ENCODE data around the gene ALAS1.

The ALAS1 gene

DNA sequence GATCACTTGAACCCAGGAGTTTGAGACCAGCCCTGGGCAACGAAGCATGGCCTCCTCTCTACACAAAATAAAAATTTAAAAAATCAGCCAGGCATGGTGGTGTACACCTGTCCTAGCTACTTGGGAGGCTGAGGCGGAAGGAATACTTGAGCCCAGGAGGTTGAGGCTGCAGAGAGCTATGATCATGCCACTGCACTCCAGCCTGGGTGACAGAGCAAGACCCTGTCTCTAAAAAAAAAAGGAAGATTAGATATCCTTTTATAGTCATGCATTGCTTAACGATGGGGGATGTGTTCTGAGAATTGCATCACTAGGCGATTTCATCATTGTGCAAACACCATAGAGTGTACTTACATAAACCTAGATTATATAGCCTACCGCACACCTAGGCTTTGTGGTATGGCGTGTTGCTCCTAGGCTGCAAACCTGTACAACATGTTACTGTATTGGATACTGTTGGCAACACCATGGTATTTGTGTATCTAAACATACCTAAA, 12.6 kb downstream of the ALAS1 start:
- H3K27ac ChIP-seq (ENCODE audit: insufficient read depth, low read depth, low read length, poor library complexity, severe bottlenecking), result no peak overlapping the region
- no peaks in the 10 kb centered on the region for H3K27me3 ChIP-seq (ENCODE audit: control insufficient read depth, insufficient read depth, low read length, poor library complexity, severe bottlenecking)
- no peaks in the 10 kb centered on the region for H3K4me1 ChIP-seq (ENCODE audit: control insufficient read depth, insufficient read depth, low read length)
- WGBS, 2 experiments, result 93 to 94% methylated on average over 5 to 6 of the region's 6 CpGs
- H3K9me3 ChIP-seq (ENCODE audit: control insufficient read depth, low read length), result no peaks in the 10 kb centered on the region
- peaks cover 81% of the 10 kb centered on the region for H3K36me3 ChIP-seq (ENCODE audit: control insufficient read depth, insufficient read depth, low read length)
- no peak overlapping the region for H3K4me3 ChIP-seq (ENCODE audit: insufficient read depth, low read depth, low read length)

DNA sequence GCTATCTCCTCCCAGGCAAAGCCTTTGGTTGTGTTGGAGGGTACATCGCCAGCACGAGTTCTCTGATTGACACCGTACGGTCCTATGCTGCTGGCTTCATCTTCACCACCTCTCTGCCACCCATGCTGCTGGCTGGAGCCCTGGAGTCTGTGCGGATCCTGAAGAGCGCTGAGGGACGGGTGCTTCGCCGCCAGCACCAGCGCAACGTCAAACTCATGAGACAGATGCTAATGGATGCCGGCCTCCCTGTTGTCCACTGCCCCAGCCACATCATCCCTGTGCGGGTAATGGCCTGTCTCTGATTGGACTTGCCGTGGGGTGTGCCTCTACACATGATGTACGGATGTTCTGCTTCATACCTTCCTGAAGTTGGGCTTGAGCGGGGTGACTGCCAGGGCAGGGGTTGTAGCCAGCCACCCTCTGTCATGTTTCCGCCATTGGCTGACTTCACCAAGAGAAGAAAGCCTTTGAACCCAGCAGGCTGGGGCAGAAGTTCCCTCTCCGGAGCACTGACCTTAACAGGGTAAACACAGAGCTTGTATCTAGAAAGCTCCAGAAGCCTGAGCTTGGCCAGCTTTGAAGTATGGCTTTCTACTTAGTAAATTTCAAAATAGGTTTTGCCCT, 13.4 kb downstream of the ALAS1 start:
- no peaks in the 10 kb centered on the region for H3K9me3 ChIP-seq (ENCODE audit: control insufficient read depth, low read length)
- H3K36me3 ChIP-seq (ENCODE audit: control insufficient read depth, insufficient read depth, low read length), result peaks cover 73% of the 10 kb centered on the region
- WGBS, 2 experiments, result 96 to 97% methylated on average over 18 of the region's 18 CpGs
- no peak overlapping the region for H3K4me3 ChIP-seq (ENCODE audit: insufficient read depth, low read depth, low read length)
- no peak overlapping the region for H3K27ac ChIP-seq (ENCODE audit: insufficient read depth, low read depth, low read length, poor library complexity, severe bottlenecking)
- H3K27me3 ChIP-seq (ENCODE audit: control insufficient read depth, insufficient read depth, low read length, poor library complexity, severe bottlenecking), result no peaks in the 10 kb centered on the region
- no peaks in the 10 kb centered on the region for H3K4me1 ChIP-seq (ENCODE audit: control insufficient read depth, insufficient read depth, low read length)

DNA sequence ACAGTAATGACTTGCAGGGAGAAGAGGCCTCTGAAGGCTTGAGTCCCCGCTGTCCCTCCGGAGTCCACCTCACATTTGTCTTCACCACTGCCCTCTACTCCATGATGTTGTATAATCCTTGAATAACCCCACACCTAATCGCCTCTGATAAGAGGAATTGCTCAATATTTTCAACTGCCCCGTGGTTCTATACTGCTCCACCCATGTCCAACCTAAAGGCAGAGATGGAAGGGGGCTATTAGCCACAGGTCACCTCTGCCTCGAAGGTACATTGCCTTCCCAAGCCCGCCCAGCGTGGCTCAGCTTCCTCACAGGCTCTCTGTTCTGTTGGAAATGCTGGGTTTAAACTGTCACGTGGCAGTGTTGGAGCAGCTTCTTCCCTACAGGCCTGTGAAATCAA, 15.0 kb downstream of the ALAS1 start:
- no peak overlapping the region for H3K27ac ChIP-seq (ENCODE audit: insufficient read depth, low read depth, low read length, poor library complexity, severe bottlenecking)
- no peaks in the 10 kb centered on the region for H3K27me3 ChIP-seq (ENCODE audit: control insufficient read depth, insufficient read depth, low read length, poor library complexity, severe bottlenecking)
- H3K36me3 ChIP-seq (ENCODE audit: control insufficient read depth, insufficient read depth, low read length), result peaks cover 62% of the 10 kb centered on the region
- no peak overlapping the region for H3K4me3 ChIP-seq (ENCODE audit: insufficient read depth, low read depth, low read length)
- 86 to 90% methylated on average over 8 of the region's 8 CpGs for WGBS, 2 experiments
- no peaks in the 10 kb centered on the region for H3K9me3 ChIP-seq (ENCODE audit: control insufficient read depth, low read length)
- H3K4me1 ChIP-seq (ENCODE audit: control insufficient read depth, insufficient read depth, low read length), result no peaks in the 10 kb centered on the region

DNA sequence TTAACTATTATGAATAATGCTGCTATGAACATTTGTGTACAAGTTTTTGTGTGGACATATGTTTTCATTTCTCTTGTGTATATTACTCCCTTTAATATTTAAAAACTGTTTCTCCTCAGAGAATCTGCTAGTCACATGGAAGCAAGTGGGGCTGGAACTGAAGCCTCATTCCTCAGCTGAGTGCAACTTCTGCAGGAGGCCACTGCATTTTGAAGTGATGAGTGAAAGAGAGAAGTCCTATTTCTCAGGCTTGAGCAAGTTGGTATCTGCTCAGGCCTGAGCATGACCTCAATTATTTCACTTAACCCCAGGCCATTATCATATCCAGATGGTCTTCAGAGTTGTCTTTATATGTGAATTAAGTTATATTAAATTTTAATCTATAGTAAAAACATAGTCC, 15.9 kb downstream of the ALAS1 start:
- no peaks in the 10 kb centered on the region for H3K27me3 ChIP-seq (ENCODE audit: control insufficient read depth, insufficient read depth, low read length, poor library complexity, severe bottlenecking)
- H3K4me3 ChIP-seq (ENCODE audit: insufficient read depth, low read depth, low read length), result no peak overlapping the region
- H3K4me1 ChIP-seq (ENCODE audit: control insufficient read depth, insufficient read depth, low read length), result no peaks in the 10 kb centered on the region
- no peak overlapping the region for H3K27ac ChIP-seq (ENCODE audit: insufficient read depth, low read depth, low read length, poor library complexity, severe bottlenecking)
- no peaks in the 10 kb centered on the region for H3K9me3 ChIP-seq (ENCODE audit: control insufficient read depth, low read length)
- peaks cover 53% of the 10 kb centered on the region for H3K36me3 ChIP-seq (ENCODE audit: control insufficient read depth, insufficient read depth, low read length)

DNA sequence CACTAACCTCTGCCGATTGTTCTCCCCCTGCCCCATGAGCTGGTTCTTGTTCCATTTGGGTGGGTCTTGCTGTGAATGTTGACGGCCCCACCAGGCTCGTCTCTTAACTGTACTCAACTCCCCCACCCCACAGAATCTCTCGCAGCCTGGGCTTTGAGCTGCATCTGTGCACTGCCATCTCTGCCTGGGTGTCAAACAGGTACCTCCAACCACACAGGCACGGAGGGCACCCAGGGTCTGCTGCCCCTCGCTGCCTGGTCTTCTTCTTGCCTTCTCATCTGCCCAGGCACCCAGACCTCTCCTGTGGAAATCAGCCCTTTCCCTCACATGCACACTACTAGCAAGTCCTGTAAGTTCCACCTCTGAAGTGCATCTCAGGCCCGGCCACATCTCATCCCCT, 17.4 kb downstream of the ALAS1 start:
- Histone ChIP-seq H3K4me3 (ENCODE audit: insufficient read depth, low read depth, low read length) (no peak overlapping the region), H3K4me1 (ENCODE audit: control insufficient read depth, insufficient read depth, low read length) (no peaks in the 10 kb centered on the region), H3K9me3 (ENCODE audit: control insufficient read depth, low read length) (no peaks in the 10 kb centered on the region), H3K27ac (ENCODE audit: insufficient read depth, low read depth, low read length, poor library complexity, severe bottlenecking) (no peak overlapping the region), H3K27me3 (ENCODE audit: control insufficient read depth, insufficient read depth, low read length, poor library complexity, severe bottlenecking) (no peaks in the 10 kb centered on the region), H3K36me3 (ENCODE audit: control insufficient read depth, insufficient read depth, low read length) (peaks cover 40% of the 10 kb centered on the region)
- 94% methylated on average over 7 of the region's 7 CpGs for WGBS, 2 experiments

DNA sequence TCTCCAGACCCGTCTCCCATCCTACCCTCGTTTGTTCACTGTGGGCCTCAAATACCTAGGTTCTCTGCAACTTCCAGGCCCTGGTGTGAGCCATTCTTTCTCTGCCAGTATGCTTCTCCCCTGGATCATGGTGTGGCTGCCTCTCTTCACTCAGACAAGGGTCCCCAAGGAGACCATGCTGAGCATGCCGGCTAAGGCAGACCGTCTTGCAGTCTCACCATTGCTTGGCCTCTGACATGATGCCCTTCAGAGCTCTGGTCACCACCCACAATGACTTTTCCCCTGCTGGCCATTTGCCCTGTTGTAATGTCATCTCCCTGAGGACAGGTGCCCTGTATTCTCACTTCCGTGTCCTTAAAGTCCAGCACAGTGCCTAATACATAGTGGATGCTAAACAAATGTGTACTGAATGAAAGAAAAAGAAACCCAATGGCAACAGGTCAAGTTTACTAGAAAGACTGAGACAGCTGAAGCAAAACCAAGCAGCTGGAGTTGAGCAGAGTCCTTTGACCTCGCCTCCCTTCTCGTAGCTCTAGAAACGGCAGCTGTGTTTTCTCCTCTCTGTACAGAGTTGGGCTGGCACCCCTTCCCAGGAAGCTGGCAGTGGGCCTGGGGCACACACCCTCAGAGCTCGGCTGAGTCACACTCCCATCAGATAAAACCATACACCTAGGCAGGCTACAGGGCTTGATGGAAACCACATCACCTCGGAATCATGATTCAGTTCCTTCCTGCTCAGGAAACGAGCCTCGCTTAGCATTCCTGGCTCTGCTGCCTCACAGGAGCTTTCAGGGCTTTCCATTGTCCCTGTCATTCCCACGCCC, 18.8 kb downstream of the ALAS1 start:
- no peaks in the 10 kb centered on the region for H3K4me1 ChIP-seq (ENCODE audit: control insufficient read depth, insufficient read depth, low read length)
- no peaks in the 10 kb centered on the region for H3K9me3 ChIP-seq (ENCODE audit: control insufficient read depth, low read length)
- peaks cover 29% of the 10 kb centered on the region for H3K36me3 ChIP-seq (ENCODE audit: control insufficient read depth, insufficient read depth, low read length)
- H3K27ac ChIP-seq (ENCODE audit: insufficient read depth, low read depth, low read length, poor library complexity, severe bottlenecking), result no peak overlapping the region
- H3K4me3 ChIP-seq (ENCODE audit: insufficient read depth, low read depth, low read length), result no peak overlapping the region
- WGBS, 2 experiments, result 90% methylated on average over 13 of the region's 13 CpGs
- no peaks in the 10 kb centered on the region for H3K27me3 ChIP-seq (ENCODE audit: control insufficient read depth, insufficient read depth, low read length, poor library complexity, severe bottlenecking)

DNA sequence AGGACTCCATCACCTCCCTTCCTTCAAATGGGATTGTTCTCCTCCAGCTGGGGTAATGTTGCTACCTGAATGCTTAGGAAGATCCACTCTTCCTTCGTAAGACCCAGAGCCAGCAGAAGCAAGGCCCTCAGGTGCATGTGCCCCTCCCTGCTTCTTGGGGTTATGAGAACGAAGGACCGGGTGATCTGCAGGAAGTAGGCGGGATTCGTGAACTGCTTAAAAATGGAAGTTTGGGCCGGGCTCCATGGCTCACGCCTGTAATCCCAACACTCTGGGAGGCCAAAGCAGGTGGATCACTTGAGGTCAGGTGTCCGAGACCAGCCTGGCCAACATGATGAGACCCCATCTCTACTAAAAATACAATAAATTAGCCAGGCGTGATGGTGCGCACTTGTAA, 19.4 kb downstream of the ALAS1 start:
- no peak overlapping the region for H3K27ac ChIP-seq (ENCODE audit: insufficient read depth, low read depth, low read length, poor library complexity, severe bottlenecking)
- no peaks in the 10 kb centered on the region for H3K9me3 ChIP-seq (ENCODE audit: control insufficient read depth, low read length)
- no peaks in the 10 kb centered on the region for H3K27me3 ChIP-seq (ENCODE audit: control insufficient read depth, insufficient read depth, low read length, poor library complexity, severe bottlenecking)
- 91 to 94% methylated on average over 10 of the region's 10 CpGs for WGBS, 2 experiments
- no peaks in the 10 kb centered on the region for H3K4me1 ChIP-seq (ENCODE audit: control insufficient read depth, insufficient read depth, low read length)
- peaks cover 23% of the 10 kb centered on the region for H3K36me3 ChIP-seq (ENCODE audit: control insufficient read depth, insufficient read depth, low read length)
- no peak overlapping the region for H3K4me3 ChIP-seq (ENCODE audit: insufficient read depth, low read depth, low read length)

DNA sequence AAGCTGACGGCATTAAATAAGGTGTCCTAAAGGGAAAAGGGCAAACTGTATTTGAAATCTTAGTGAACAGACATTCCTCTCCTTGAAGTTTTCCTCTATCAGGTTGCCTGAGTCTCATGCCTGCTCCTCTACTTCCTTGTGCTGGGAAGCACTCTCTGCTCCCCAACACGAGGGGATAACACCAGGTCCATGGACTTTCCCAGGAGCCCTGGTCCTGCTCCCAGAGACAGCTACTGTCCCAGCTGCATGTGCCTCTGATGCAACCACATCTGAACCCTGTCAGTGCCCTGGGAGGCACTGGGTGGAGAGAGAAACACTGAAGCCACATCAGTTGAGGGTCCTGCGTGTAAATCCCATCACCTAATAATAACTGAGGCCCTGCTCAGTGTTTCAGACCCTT, 20.1 kb downstream of the ALAS1 start:
- WGBS, 2 experiments, result 89 to 95% methylated on average over 3 of the region's 3 CpGs
- Histone ChIP-seq H3K27me3 (ENCODE audit: control insufficient read depth, insufficient read depth, low read length, poor library complexity, severe bottlenecking) (no peaks in the 10 kb centered on the region), H3K9me3 (ENCODE audit: control insufficient read depth, low read length) (no peaks in the 10 kb centered on the region), H3K4me1 (ENCODE audit: control insufficient read depth, insufficient read depth, low read length) (no peaks in the 10 kb centered on the region), H3K36me3 (ENCODE audit: control insufficient read depth, insufficient read depth, low read length) (peaks cover 17% of the 10 kb centered on the region), H3K27ac (ENCODE audit: insufficient read depth, low read depth, low read length, poor library complexity, severe bottlenecking) (no peak overlapping the region), H3K4me3 (ENCODE audit: insufficient read depth, low read depth, low read length) (no peak overlapping the region)

DNA sequence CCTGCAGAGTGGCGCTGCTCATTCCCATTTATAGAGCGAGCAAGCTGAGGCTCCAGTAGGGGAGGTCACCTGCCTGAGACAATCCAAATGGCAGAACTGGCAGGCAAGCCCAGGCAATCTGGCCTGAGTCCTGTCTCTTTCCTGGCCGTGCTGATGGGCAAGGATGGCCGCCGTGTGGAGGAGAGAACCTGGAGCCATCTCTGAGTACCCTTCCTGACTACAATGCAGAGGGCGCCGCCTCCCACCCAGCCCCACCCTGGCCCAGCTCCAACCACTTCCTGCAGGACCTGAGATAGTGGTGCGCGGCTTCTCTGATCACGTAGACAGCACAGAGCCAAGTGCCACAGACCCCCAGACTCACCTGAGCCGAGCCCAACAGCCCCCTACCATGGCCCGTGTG, 20.5 kb downstream of the ALAS1 start:
- H3K27me3 ChIP-seq (ENCODE audit: control insufficient read depth, insufficient read depth, low read length, poor library complexity, severe bottlenecking), result no peaks in the 10 kb centered on the region
- no peak overlapping the region for H3K4me3 ChIP-seq (ENCODE audit: insufficient read depth, low read depth, low read length)
- no peak overlapping the region for H3K27ac ChIP-seq (ENCODE audit: insufficient read depth, low read depth, low read length, poor library complexity, severe bottlenecking)
- no peaks in the 10 kb centered on the region for H3K9me3 ChIP-seq (ENCODE audit: control insufficient read depth, low read length)
- no peaks in the 10 kb centered on the region for H3K4me1 ChIP-seq (ENCODE audit: control insufficient read depth, insufficient read depth, low read length)
- 91 to 93% methylated on average over 12 of the region's 12 CpGs for WGBS, 2 experiments
- H3K36me3 ChIP-seq (ENCODE audit: control insufficient read depth, insufficient read depth, low read length), result peaks cover 15% of the 10 kb centered on the region

DNA sequence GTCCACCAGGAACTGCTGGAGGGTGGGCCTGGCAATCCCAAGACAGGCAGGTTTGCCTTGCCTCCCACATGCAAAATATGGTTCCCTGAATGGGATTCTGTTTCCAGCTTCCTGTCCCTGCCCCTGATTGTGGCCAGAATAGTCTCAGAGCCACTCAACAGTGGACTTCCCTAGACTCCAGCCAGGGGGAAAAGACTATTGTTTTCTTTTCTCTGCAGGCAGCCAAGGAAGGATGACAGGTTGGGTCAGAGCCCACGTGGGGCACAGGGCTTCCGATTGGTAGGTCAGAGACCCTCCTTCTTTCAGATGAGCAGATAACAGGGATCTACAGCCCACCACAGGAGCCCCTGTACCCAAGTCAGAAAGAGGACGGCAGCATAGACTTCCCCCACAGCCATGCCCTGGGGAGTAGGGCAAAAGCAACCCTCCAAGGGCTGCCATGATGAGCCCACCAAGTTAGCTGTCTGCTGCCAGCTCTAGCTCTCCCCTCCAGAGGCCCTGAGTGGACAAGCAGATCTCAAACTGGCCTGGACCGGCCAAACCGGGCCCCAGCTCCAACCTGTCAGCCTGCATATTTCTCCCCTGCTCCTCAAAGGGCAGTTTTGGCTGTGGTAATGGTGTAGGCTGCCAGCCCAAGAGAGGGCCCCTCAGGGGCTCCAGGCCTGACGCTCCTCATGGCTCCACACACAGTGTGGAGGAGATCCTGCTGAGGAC, 21.1 kb downstream of the ALAS1 start:
- Histone ChIP-seq H3K4me3 (ENCODE audit: insufficient read depth, low read depth, low read length) (no peak overlapping the region), H3K36me3 (ENCODE audit: control insufficient read depth, insufficient read depth, low read length) (peaks cover 9% of the 10 kb centered on the region), H3K27ac (ENCODE audit: insufficient read depth, low read depth, low read length, poor library complexity, severe bottlenecking) (no peak overlapping the region), H3K27me3 (ENCODE audit: control insufficient read depth, insufficient read depth, low read length, poor library complexity, severe bottlenecking) (no peaks in the 10 kb centered on the region), H3K9me3 (ENCODE audit: control insufficient read depth, low read length) (no peaks in the 10 kb centered on the region), H3K4me1 (ENCODE audit: control insufficient read depth, insufficient read depth, low read length) (no peaks in the 10 kb centered on the region)
- WGBS, 2 experiments, result 69 to 77% methylated on average over 6 of the region's 6 CpGs

Measured in ectodermal cell (in vitro differentiated cells).